HG02973 (cell line): ENCODE results near the gene RNASEH2B.

ENCODE experiments used
- ATAC-seq: cut with Tn5 transposase; IDR thresholded peaks from one replicate; pipeline ENCODE4 v1.9.1; 2021; ENCODE audit warnings: moderate library complexity; ENCODE audit not compliant: unreplicated experiment

The RNASEH2B gene

GRCh38 chr13:50907781-50908180 is 1.8 kb upstream of the RNASEH2B start:
- no peak for ATAC-seq

GRCh38 chr13:50908371-50908770 is 1.2 kb upstream of the RNASEH2B start:
- no peak for ATAC-seq

- no peak for ATAC-seq
Observed at GRCh38 chr13:50910485-50910805, 854 bp downstream of the RNASEH2B start.

GRCh38 chr13:50911081-50911631 is 1.6 kb downstream of the RNASEH2B start:
- no peak for ATAC-seq

GRCh38 chr13:50911937-50912795 is 2.6 kb downstream of the RNASEH2B start:
- peak; percentile 44 for ATAC-seq

- no peak for ATAC-seq
Observed at GRCh38 chr13:50912851-50913250, 3.3 kb downstream of the RNASEH2B start.

GRCh38 chr13:50914176-50914700 is 4.6 kb downstream of the RNASEH2B start:
- ATAC-seq, result no peak

GRCh38 chr13:50914848-50915247 is 5.3 kb downstream of the RNASEH2B start:
- peak; percentile 34 for ATAC-seq

GRCh38 chr13:50915565-50915964 is 6.0 kb downstream of the RNASEH2B start:
- ATAC-seq, result no peak

GRCh38 chr13:50916701-50917184 is 7.2 kb downstream of the RNASEH2B start:
- no peak for ATAC-seq

- ATAC-seq, result no peak
Observed at GRCh38 chr13:50917572-50917971, 8.0 kb downstream of the RNASEH2B start.

- no peak for ATAC-seq
Observed at GRCh38 chr13:50918567-50918966, 9.0 kb downstream of the RNASEH2B start.

- no peak for ATAC-seq
Observed at GRCh38 chr13:50919277-50919676, 9.7 kb downstream of the RNASEH2B start.

GRCh38 chr13:50921706-50922105 is 12.1 kb downstream of the RNASEH2B start:
- ATAC-seq, result no peak

- no peak for ATAC-seq
Observed at GRCh38 chr13:50923272-50923671, 13.7 kb downstream of the RNASEH2B start.

- no peak for ATAC-seq
Observed at GRCh38 chr13:50924025-50924424, 14.4 kb downstream of the RNASEH2B start.

GRCh38 chr13:50927701-50928100 is 18.1 kb downstream of the RNASEH2B start:
- ATAC-seq, result no peak

GRCh38 chr13:50928102-50928501 is 18.5 kb downstream of the RNASEH2B start:
- ATAC-seq, result no peak

GRCh38 chr13:50928659-50929462 is 19.3 kb downstream of the RNASEH2B start:
- ATAC-seq, result no peak

GRCh38 chr13:50932091-50932490 is 22.5 kb downstream of the RNASEH2B start:
- no peak for ATAC-seq

GRCh38 chr13:50934735-50935435 is 25.3 kb downstream of the RNASEH2B start:
- ATAC-seq, result no peak
